SK-N-SH (cell line): Measurements from ENCODE around the gene DSCAM. TPM values are rescaled to one million over a fixed set of nuclear protein-coding genes. Genes with fewer than 3 reads are reported as not detected.

ENCODE experiments used
- CTCF ChIA-PET: fragments of 300-600, 350-600 bp; formaldehyde crosslinking; extraction: SDS; loops from one replicate; lab custom pipeline; 2021; lab: Yijun Ruan, JAX
- POLR2A ChIA-PET: fragments of 350-600 bp; sonication (Branson Sonifier 250); formaldehyde crosslinking; extraction: SDS; loops from one replicate; lab custom pipeline; 2020; ENCODE audit warnings: antibody characterized with exemption, inconsistent platforms; lab: Yijun Ruan, JAX
- DNase-seq: peaks from one replicate; pipeline ENCODE4 v3.0.0; 2012
- H2AFZ ChIP-seq: fragments of 200-600 bp; sonication (generic); 2 replicates; pipeline ENCODE4 v1.8.1; 2016; ENCODE audit warnings: antibody characterized with exemption, mild to moderate bottlenecking, low read depth
- H3F3A ChIP-seq: fragments of 200-600 bp; sonication (generic); replicated peaks from 2 replicates; pipeline ENCODE3; 2016; ENCODE audit warnings: antibody characterized with exemption, mild to moderate bottlenecking; ENCODE audit not compliant: insufficient read depth
- H3K27ac ChIP-seq, 2 experiments: fragments of 200-500 bp in 1 of 2; fragments of 200-600 bp in 1 of 2; sonication (Bioruptor generic) in 1 of 2; sonication (generic), shearing (Covaris generic) in 1 of 2; 2 replicates each; pipeline versions ENCODE4 v1.5.1 to v1.6.1; 2014 to 2016; ENCODE audit warnings: low read depth in 2 of 2, inconsistent platforms in 1 of 2, low read length in 1 of 2, mild to moderate bottlenecking in 1 of 2, mixed read lengths in 1 of 2
- H3K27me3 ChIP-seq: fragments of 200-600 bp; sonication (generic), shearing (Covaris generic); 2 replicates; pipeline ENCODE4 v1.6.1; 2016; ENCODE audit warnings: mixed run types; ENCODE audit not compliant: insufficient read depth
- H3K36me3 ChIP-seq, 2 experiments: fragments of 200-500 bp in 1 of 2; fragments of 200-600 bp in 1 of 2; sonication (Bioruptor generic) in 1 of 2; sonication (generic) in 1 of 2; replicated peaks in 1 of 2; 2 replicates each; pipeline versions ENCODE3 to v1.5.1; 2014 to 2016; ENCODE audit warnings: low read length in 1 of 2, mild to moderate bottlenecking in 1 of 2; ENCODE audit not compliant: insufficient read depth in 2 of 2, control insufficient read depth in 1 of 2
- H3K4me1 ChIP-seq, 2 experiments: fragments of 200-500 bp in 1 of 2; fragments of 200-600 bp in 1 of 2; sonication (Bioruptor generic) in 1 of 2; sonication (generic), shearing (Covaris generic) in 1 of 2; 2 replicates each; pipeline versions ENCODE4 v1.5.1 to v1.6.1; 2014 to 2016; ENCODE audit warnings: low read depth in 1 of 2, low read length in 1 of 2, mixed run types in 1 of 2; ENCODE audit not compliant: insufficient read depth in 2 of 2, control insufficient read depth in 1 of 2
- H3K4me2 ChIP-seq: fragments of 200-600 bp; sonication (generic), shearing (Covaris generic); 2 replicates; pipeline ENCODE4 v1.6.1; 2017; ENCODE audit warnings: mixed run types
- H3K4me3 ChIP-seq, 2 experiments: fragments of 200-500 bp in 1 of 2; fragments of 200-600 bp in 1 of 2; sonication (Bioruptor generic) in 1 of 2; sonication (generic), shearing (Covaris generic) in 1 of 2; 2 replicates each; pipeline versions ENCODE4 v1.5.1 to v1.8.1; 2014 to 2016; ENCODE audit warnings: low read depth in 2 of 2, inconsistent platforms in 1 of 2, low read length in 1 of 2, mild to moderate bottlenecking in 1 of 2, mixed read lengths in 1 of 2, moderate library complexity in 1 of 2
- H3K79me2 ChIP-seq: fragments of 200-600 bp; sonication (generic); 2 replicates; pipeline ENCODE4 v1.8.1; 2017; ENCODE audit warnings: mild to moderate bottlenecking; ENCODE audit not compliant: insufficient read depth
- H3K9ac ChIP-seq: fragments of 200-600 bp; sonication (generic); 2 replicates; pipeline ENCODE4 v1.6.1; 2017; ENCODE audit warnings: mixed run types
- H3K9me2 ChIP-seq: fragments of 200-600 bp; sonication (generic); 2 replicates; pipeline ENCODE4 v1.6.1; 2017; ENCODE audit warnings: mixed run types
- H3K9me3 ChIP-seq: fragments of 200-600 bp; sonication (generic); 2 replicates; pipeline ENCODE4 v1.6.1; 2017; ENCODE audit warnings: mixed run types, mild to moderate bottlenecking, moderate library complexity
- H4K20me1 ChIP-seq: fragments of 200-600 bp; sonication (generic); 2 replicates; pipeline ENCODE4 v1.6.1; 2017; ENCODE audit warnings: mild to moderate bottlenecking, mixed run types; ENCODE audit not compliant: insufficient read depth
- EP300 ChIP-seq, 2 experiments: IDR thresholded peaks; 2 replicates each; pipeline versions ENCODE4 v1.4.0 to v1.6.1; 2012; ENCODE audit warnings: borderline replicate concordance in 1 of 2, low read depth in 1 of 2, low read length in 1 of 2
- EZH2phosphoT487 ChIP-seq: fragments of 200-600 bp; sonication (generic); IDR thresholded peaks from 2 replicates; pipeline ENCODE4 v1.6.1; 2017; ENCODE audit warnings: low read depth, mixed run types, mild to moderate bottlenecking, antibody characterized with exemption, moderate library complexity, borderline replicate concordance
- JUND ChIP-seq: IDR thresholded peaks from 2 replicates; pipeline ENCODE4 v1.4.0; 2012
- MAX ChIP-seq: IDR thresholded peaks from 2 replicates; pipeline ENCODE4 v1.4.0; 2012; ENCODE audit warnings: low read depth
- MXI1 ChIP-seq: IDR thresholded peaks from 2 replicates; pipeline ENCODE4 v1.6.1; 2012; ENCODE audit warnings: mild to moderate bottlenecking, low read depth, low read length, improper control_type of control experiment
- RCOR1 ChIP-seq: fragments of 150-350 bp; IDR thresholded peaks from 2 replicates; pipeline ENCODE4 v1.6.1; 2017; ENCODE audit warnings: antibody characterized with exemption, low read length
- REST ChIP-seq: IDR thresholded peaks from 2 replicates; pipeline ENCODE4 v1.6.1; 2012; ENCODE audit warnings: mild to moderate bottlenecking, low read depth, low read length, moderate library complexity
- RFX5 ChIP-seq: IDR thresholded peaks from 2 replicates; pipeline ENCODE4 v1.6.1; 2012; ENCODE audit warnings: mild to moderate bottlenecking, improper control_type of control experiment, low read length
- SMC3 ChIP-seq: IDR thresholded peaks from 2 replicates; pipeline ENCODE4 v1.6.1; 2012; ENCODE audit warnings: low read depth, low read length, improper control_type of control experiment
- TCF12 ChIP-seq: IDR thresholded peaks from 2 replicates; pipeline ENCODE4 v1.4.0; 2012
- USF1 ChIP-seq: IDR thresholded peaks from 2 replicates; pipeline ENCODE4 v1.4.0; 2012; ENCODE audit warnings: low read depth, borderline replicate concordance
- WGBS: methylation state at CpG from one replicate; pipeline ENCODE4 v1.1.6; 2017; ENCODE audit warnings: low lambda C conversion rate; 5-methylcytosine and 5-hydroxymethylcytosine counted together
- polyA plus RNA-seq, 3 experiments: library from polyadenylated mRNA; depleted of rRNA; stranded (reverse); fragments of >200 nt; gene quantifications; 2 replicates each; pipeline ENCODE4 v1.2.3, GENCODE V29; 2012
- TF ChIP-seq, protein P1 (sequence below): IDR thresholded peaks from 2 replicates; pipeline ENCODE4 v1.4.0; 2012; ENCODE audit warnings: low read depth, borderline replicate concordance
- TF ChIP-seq, protein P2 (sequence below): IDR thresholded peaks from 2 replicates; pipeline ENCODE4; 2012

Gene DSCAM
- polyA plus RNA-seq, 1 of the 3 experiments (the other 2 are of a cell fraction), result not detected

DNA sequence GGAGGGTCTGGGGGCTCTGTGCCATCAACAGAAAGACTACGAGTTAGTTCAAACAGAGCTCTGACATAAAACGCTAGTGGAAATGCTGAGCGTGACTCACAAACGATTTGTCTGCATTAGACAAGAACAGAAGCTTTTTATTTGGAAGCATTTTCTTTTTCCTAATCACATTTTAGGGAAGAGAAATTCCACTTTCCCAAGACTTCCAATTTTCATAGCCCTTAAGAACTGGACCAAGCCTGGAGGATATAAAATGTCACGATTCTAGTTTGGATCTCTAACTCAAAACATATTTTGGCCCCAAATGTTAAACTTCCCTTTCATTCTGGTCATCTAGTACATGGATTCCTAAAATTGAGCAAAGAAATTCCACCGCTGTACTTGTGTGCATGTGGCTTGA, 659.7 kb downstream of the DSCAM start:
- ChIA-PET POLR2A (interaction anchor here (0.7 kb wide), 1 partner anchor 11 kb away, joined by 3 read pairs; no protein-coding TSS in a partner anchor), CTCF (interaction anchor here (0.8 to 2.2 kb wide), 3 partner anchors 11 to 199 kb away, joined by 3 to 8 read pairs (median 4); no protein-coding TSS in a partner anchor)
- Histone ChIP-seq H3K27me3 (no peaks in the 10 kb centered on the region), H3K4me1 (peaks cover 0 to 7% of the 10 kb centered on the region in 2 experiments; a peak in 1 of 4 replicates), H2AFZ (no peak overlapping the region), H3F3A (no peaks in the 10 kb centered on the region), H3K79me2 (no peaks in the 10 kb centered on the region), H3K4me3 (no peak overlapping the region), H3K36me3 (no peaks in the 10 kb centered on the region), H3K9me3 (no peaks in the 10 kb centered on the region; the same call in 1 of the 2 replicates), H4K20me1 (no peaks in the 10 kb centered on the region), H3K9ac (no peak overlapping the region), H3K27ac (no peak overlapping the region), H3K9me2 (no peaks in the 10 kb centered on the region), H3K4me2 (no peak overlapping the region)
- WGBS, result 50% methylated on average over 6 of the region's 6 CpGs
- no peak for DNase-seq
- TF ChIP-seq, protein P1, sequence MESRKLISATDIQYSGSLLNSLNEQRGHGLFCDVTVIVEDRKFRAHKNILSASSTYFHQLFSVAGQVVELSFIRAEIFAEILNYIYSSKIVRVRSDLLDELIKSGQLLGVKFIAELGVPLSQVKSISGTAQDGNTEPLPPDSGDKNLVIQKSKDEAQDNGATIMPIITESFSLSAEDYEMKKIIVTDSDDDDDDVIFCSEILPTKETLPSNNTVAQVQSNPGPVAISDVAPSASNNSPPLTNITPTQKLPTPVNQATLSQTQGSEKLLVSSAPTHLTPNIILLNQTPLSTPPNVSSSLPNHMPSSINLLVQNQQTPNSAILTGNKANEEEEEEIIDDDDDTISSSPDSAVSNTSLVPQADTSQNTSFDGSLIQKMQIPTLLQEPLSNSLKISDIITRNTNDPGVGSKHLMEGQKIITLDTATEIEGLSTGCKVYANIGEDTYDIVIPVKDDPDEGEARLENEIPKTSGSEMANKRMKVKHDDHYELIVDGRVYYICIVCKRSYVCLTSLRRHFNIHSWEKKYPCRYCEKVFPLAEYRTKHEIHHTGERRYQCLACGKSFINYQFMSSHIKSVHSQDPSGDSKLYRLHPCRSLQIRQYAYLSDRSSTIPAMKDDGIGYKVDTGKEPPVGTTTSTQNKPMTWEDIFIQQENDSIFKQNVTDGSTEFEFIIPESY, result no peak
- no peak for TF ChIP-seq RCOR1
- TF ChIP-seq EZH2phosphoT487, result no peak
- TF ChIP-seq REST, result no peak
- TF ChIP-seq MAX, result no peak
- no peak for TF ChIP-seq RFX5
- no peak for TF ChIP-seq SMC3
- TF ChIP-seq, protein P2, sequence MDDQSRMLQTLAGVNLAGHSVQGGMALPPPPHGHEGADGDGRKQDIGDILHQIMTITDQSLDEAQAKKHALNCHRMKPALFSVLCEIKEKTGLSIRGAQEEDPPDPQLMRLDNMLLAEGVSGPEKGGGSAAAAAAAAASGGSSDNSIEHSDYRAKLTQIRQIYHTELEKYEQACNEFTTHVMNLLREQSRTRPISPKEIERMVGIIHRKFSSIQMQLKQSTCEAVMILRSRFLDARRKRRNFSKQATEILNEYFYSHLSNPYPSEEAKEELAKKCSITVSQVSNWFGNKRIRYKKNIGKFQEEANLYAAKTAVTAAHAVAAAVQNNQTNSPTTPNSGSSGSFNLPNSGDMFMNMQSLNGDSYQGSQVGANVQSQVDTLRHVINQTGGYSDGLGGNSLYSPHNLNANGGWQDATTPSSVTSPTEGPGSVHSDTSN, result no peak
- TF ChIP-seq USF1, result no peak
- TF ChIP-seq JUND, result no peak
- TF ChIP-seq MXI1, result no peak
- TF ChIP-seq TCF12, result no peak
- TF ChIP-seq EP300 (IDR thresholded peaks at IDR 0.05; ENCODE audit: borderline replicate concordance in 1 of 2, low read depth in 1 of 2, low read length in 1 of 2), result no peak
